Epithelial cell of esophagus (primary cell): ENCODE results near the gene SNAP25.

Experiments used
- DNase-seq: peaks from one replicate; pipeline ENCODE4 v3.0.0; 2010; ENCODE audit warnings: low read depth
- H3K4me3 ChIP-seq: 2 replicates; pipeline ENCODE4 v1.5.1; 2011; ENCODE audit warnings: mild to moderate bottlenecking, low read length, control low read depth
- TF ChIP-seq, protein P1 (sequence below): IDR thresholded peaks from 2 replicates; pipeline ENCODE4 v1.5.1; 2011; ENCODE audit warnings: low read depth, mild to moderate bottlenecking, low read length, control low read depth, inconsistent platforms; ENCODE audit not compliant: insufficient read depth; ENCODE audit errors: missing control alignments

SNAP25 gene

DNA sequence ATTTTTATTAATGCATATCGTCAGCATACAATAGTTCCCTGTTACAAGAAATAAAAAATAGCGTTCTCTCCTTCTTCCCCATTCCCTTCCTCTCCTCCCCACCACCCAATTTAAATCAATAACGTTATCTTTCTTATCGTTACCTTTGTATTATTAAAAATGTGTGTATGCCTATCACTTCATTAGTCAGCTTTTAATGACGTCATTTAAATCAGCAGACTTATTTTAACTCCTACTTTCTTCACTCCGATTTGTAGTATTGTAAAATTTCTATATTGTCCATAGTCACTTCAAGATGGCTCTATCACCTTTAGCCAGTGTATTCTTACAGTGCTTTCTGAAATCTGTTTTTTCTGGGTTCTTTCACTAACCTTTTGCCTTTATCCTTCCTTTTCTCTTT lies 126.3 kb downstream of the SNAP25 start:
- no peak for DNase-seq
- TF ChIP-seq, protein P1, sequence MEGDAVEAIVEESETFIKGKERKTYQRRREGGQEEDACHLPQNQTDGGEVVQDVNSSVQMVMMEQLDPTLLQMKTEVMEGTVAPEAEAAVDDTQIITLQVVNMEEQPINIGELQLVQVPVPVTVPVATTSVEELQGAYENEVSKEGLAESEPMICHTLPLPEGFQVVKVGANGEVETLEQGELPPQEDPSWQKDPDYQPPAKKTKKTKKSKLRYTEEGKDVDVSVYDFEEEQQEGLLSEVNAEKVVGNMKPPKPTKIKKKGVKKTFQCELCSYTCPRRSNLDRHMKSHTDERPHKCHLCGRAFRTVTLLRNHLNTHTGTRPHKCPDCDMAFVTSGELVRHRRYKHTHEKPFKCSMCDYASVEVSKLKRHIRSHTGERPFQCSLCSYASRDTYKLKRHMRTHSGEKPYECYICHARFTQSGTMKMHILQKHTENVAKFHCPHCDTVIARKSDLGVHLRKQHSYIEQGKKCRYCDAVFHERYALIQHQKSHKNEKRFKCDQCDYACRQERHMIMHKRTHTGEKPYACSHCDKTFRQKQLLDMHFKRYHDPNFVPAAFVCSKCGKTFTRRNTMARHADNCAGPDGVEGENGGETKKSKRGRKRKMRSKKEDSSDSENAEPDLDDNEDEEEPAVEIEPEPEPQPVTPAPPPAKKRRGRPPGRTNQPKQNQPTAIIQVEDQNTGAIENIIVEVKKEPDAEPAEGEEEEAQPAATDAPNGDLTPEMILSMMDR: no peak
- no peak overlapping the region for H3K4me3 ChIP-seq

GRCh38 chr20:10347086-10347880 lies 128.7 kb downstream of the SNAP25 start:
- H3K4me3 ChIP-seq: no peak overlapping the region
- TF ChIP-seq, protein P1: no peak
- no peak for DNase-seq

DNA sequence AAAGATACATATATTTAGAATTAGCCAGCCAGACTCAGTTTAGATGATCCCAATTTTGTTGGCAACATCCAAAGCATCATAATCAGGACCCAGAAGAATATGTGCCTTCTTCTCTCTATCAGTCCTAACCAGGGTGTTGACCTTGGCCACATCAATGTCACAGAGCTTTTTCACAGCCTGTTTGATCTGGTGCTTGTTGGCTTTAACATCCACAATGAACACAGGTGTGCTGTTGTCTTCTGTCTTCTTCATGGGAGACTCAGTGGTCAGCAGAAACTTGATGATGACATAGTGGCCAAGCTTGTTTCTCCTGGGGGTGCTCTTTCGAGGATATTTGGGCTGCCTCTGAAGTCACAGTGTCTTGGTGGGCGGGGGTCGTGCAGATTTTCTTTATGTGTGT lies 130.5 kb downstream of the SNAP25 start:
- H3K4me3 ChIP-seq: no peak overlapping the region
- TF ChIP-seq, protein P1: no peak
- no peak for DNase-seq

GRCh38 chr20:10350188-10350842 lies 131.7 kb downstream of the SNAP25 start:
- TF ChIP-seq, protein P1: no peak
- H3K4me3 ChIP-seq: no peak overlapping the region
- no peak for DNase-seq

DNA sequence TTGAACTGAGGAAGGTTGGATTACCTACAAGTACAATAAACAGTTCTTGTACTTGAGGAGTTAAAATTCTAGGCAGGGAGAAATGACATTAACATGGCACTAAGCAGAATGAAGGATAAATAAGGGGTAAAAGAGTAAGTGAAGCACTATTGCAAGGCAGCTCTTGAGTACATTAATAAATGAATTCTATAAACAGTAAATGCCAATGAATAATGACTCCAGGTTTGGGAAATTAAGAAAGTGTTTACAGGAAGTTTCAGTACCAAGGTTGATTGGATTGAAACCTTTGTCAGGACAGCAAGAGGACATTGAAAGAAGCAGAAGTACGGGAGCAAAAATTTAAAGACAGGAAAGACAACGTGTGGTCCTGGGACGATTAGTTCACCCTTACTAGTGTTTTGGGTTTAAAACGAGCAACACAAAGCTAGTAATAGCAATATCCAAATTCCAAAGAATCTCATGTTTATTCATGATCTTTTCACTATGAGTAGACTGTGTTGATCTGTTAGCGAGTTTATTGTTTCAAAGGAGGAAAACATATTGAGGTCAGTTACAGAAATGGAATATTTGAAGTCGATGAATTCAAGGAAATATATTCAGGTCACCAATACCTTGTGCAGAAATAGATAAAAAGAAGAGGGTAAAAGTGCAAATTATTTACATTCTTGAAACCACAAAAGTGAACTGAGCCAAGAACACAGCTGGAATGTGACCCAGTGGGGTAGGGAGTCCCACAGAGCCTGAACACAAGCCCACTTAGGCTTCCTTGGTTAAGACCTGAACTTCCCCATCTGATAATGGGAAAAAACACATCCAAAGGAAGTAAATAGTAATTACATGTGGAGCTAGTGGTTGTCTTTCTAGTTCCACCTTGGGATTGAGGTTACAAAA lies 134.5 kb downstream of the SNAP25 start:
- H3K4me3 ChIP-seq: no peak overlapping the region
- TF ChIP-seq, protein P1: no peak
- DNase-seq: no peak

- no peak overlapping the region for H3K4me3 ChIP-seq
- no peak for DNase-seq
- TF ChIP-seq, protein P1: no peak
These were observed 138.0 kb downstream of the SNAP25 start for GRCh38 chr20:10356628-10357027.
